Tibial nerve (tissue), 4 donors: ENCODE results near the gene CCDC27. TPM values are rescaled to one million over a fixed set of nuclear protein-coding genes. Genes with fewer than 3 reads are reported as not detected.

Source experiments
- DNase-seq, 2 donors: peaks; one replicate each; pipeline ENCODE4 v3.0.0-alpha.2; 2019; ENCODE audit warnings: low spot score in 2 of 2
- H3K27ac ChIP-seq, 4 donors: fragments of 200-600 bp; sonication (generic) in 3 of 4; one replicate each; pipeline ENCODE4 v1.5.1; 2017 to 2019; ENCODE audit warnings: mild to moderate bottlenecking in 1 of 4
- H3K27me3 ChIP-seq, 2 donors: fragments of 200-600 bp; sonication (generic) in 1 of 2; one replicate each; pipeline versions ENCODE4 v1.5.1 to v1.6.0; 2017 to 2019
- H3K36me3 ChIP-seq, 3 donors: fragments of 200-600 bp; sonication (generic); one replicate each; pipeline ENCODE4 v1.5.1; 2018 to 2019
- H3K4me1 ChIP-seq, 4 donors: fragments of 200-600 bp; sonication (generic) in 3 of 4; one replicate each; pipeline ENCODE4 v1.5.1; 2017 to 2019
- H3K4me3 ChIP-seq, 4 donors: fragments of 200-600 bp; sonication (generic) in 3 of 4; one replicate each; pipeline ENCODE4 v1.5.1; 2017 to 2019; ENCODE audit warnings: mild to moderate bottlenecking in 1 of 4, moderate library complexity in 1 of 4
- H3K9me3 ChIP-seq, 4 donors: fragments of 200-600 bp; sonication (generic) in 3 of 4; one replicate each; pipeline ENCODE4 v1.5.1; 2017 to 2019
- EP300 ChIP-seq, 2 donors: sonication (generic); formaldehyde crosslinking; IDR thresholded peaks; one replicate each; pipeline ENCODE4 v1.6.1; 2017; ENCODE audit warnings: antibody characterized with exemption in 2 of 2, mild to moderate bottlenecking in 1 of 2
- POLR2A ChIP-seq, 2 donors: fragments of 450-650 bp; IDR thresholded peaks; one replicate each; pipeline ENCODE4 v1.6.1; 2017; ENCODE audit warnings: antibody characterized with exemption in 2 of 2, mild to moderate bottlenecking in 2 of 2, moderate library complexity in 2 of 2
- WGBS, 2 donors: methylation state at CpG; one replicate each; pipeline ENCODE4 v1.1.5; 2018; 5-methylcytosine and 5-hydroxymethylcytosine counted together
- total RNA-seq, 4 donors: library from RNA; depleted of rRNA; stranded (reverse); fragments of >200 nt; gene quantifications; one replicate each; pipeline ENCODE4 v1.1.0, GENCODE V29; 2016
- TF ChIP-seq, protein P1 (sequence below), 5 experiments: fragments of 200-600 bp in 3 of 5; fragments of 450-650 bp in 2 of 5; sonication (generic) in 3 of 5; IDR thresholded peaks; one replicate each; pipeline ENCODE4 v1.5.1; 2016 to 2019; ENCODE audit warnings: antibody characterized with exemption in 5 of 5, mild to moderate bottlenecking in 3 of 5, moderate library complexity in 2 of 5

Gene CCDC27
- total RNA-seq, 4 donors from 2014 or later, result not detected

DNA sequence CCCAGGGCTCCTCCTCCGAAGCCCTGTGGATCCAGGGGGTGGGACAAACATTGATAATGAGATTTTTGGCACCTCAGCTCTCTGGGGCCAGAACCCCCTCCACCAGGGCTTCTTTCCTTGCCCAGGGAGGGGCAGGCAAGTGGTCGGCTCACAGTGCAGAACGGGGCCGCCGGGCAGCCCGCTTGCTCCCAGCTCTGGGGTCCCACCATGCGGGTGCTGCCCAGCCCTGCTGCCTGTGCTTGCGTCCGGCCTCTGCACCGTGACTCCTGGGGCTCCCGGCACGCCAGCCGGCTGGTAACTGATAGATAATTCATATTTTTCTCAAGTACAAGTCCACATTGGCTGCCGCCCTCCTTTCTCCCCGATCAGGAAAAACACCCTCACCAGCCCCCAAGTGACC lies 42.0 kb upstream of the CCDC27 start:
- H3K27me3 ChIP-seq, result peaks cover 0 to 52% of the 10 kb centered on the region in 2 donors
- WGBS, 2 donors, result 86 to 88% methylated on average over 14 to 15 of the region's 15 CpGs

DNA sequence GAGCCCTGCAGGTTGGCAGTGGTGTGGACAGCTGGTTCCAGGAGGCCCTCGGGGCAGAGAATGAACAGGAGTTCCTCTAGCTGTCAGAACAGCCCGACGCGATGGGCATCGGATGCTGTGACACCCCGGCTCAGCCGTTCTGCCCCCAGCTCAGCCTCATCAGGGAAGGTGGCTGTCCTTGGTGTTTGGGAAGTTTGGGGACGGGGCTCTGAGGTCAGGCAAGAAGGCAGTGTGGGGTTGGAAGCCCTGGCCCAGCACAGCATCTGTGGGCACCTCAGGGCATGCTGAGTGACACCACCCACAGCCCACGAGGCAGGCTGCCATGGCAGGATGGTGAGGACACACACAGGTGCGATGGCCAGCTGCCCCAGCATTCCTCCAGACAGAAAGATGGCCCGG lies 40.9 kb upstream of the CCDC27 start:
- Histone ChIP-seq H3K36me3 (no peaks in the 10 kb centered on the region), H3K27ac (no peak overlapping the region), H3K4me3 (no peak overlapping the region), H3K27me3 (peaks cover 0 to 53% of the 10 kb centered on the region in 2 donors), H3K9me3 (no peaks in the 10 kb centered on the region), H3K4me1 (peaks cover 0 to 14% (median 0%) of the 10 kb centered on the region in 4 donors)
- WGBS, 2 donors, result 77 to 83% methylated on average over 2 to 11 of the region's 11 CpGs
- TF ChIP-seq POLR2A (IDR thresholded peaks at IDR 0.05) (no peak), EP300 (IDR thresholded peaks at IDR 0.05) (no peak)
- TF ChIP-seq, protein P1, sequence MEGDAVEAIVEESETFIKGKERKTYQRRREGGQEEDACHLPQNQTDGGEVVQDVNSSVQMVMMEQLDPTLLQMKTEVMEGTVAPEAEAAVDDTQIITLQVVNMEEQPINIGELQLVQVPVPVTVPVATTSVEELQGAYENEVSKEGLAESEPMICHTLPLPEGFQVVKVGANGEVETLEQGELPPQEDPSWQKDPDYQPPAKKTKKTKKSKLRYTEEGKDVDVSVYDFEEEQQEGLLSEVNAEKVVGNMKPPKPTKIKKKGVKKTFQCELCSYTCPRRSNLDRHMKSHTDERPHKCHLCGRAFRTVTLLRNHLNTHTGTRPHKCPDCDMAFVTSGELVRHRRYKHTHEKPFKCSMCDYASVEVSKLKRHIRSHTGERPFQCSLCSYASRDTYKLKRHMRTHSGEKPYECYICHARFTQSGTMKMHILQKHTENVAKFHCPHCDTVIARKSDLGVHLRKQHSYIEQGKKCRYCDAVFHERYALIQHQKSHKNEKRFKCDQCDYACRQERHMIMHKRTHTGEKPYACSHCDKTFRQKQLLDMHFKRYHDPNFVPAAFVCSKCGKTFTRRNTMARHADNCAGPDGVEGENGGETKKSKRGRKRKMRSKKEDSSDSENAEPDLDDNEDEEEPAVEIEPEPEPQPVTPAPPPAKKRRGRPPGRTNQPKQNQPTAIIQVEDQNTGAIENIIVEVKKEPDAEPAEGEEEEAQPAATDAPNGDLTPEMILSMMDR (IDR thresholded peaks at IDR 0.05), result no peak
- DNase-seq, result no peak

More for the DNA sequence above, 42.0 kb upstream of the CCDC27 start:
- no peaks in the 10 kb centered on the region for H3K9me3 ChIP-seq
- H3K27ac ChIP-seq, result no peak overlapping the region
- no peaks in the 10 kb centered on the region for H3K36me3 ChIP-seq
- DNase-seq, result no peak
- no peak overlapping the region for H3K4me3 ChIP-seq
- TF ChIP-seq POLR2A (IDR thresholded peaks at IDR 0.05) (no peak), EP300 (IDR thresholded peaks at IDR 0.05) (no peak)
- TF ChIP-seq, protein P1 (IDR thresholded peaks at IDR 0.05), result no peak
- H3K4me1 ChIP-seq, result peaks cover 0 to 14% (median 0%) of the 10 kb centered on the region in 4 donors

DNA sequence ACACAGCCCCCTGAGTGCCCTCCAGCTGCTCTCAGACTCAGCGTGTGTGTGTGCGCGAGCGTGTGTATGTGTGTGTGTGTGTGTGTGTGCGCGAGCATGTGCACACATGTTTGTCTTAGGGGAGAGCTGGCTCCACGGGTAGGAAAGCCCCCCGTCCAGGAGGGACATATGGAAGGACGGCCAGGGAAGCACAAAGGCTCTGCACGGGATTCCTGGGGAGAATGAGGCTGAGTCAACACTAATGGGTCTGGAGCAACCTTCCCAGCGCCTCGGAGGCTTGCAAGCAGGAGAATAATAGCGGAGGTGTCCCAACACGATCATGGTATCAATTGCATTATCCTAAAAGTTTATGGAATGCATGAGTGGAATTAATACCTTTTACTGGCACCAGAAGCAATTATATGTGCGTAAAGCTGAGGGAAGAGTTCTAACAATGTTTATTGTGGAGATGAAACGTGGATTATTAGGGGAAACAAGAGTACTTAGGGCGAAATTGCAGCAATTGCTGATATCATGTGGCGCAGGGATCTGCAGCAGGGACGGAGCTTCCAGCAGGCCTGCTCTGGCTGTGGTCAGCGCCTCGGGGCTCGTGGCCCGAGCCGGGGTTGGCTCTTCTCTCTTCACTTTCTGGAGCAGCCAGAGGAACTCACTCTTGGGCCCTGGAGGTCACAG lies 40.3 kb upstream of the CCDC27 start:
- H3K27me3 ChIP-seq, result peaks cover 0 to 54% of the 10 kb centered on the region in 2 donors
- TF ChIP-seq POLR2A (IDR thresholded peaks at IDR 0.05), result no peak
- TF ChIP-seq, protein P1 (IDR thresholded peaks at IDR 0.05), result no peak
- TF ChIP-seq EP300 (IDR thresholded peaks at IDR 0.05), result no peak
- WGBS, 2 donors, result 55 to 76% methylated on average over 24 of the region's 24 CpGs

DNA sequence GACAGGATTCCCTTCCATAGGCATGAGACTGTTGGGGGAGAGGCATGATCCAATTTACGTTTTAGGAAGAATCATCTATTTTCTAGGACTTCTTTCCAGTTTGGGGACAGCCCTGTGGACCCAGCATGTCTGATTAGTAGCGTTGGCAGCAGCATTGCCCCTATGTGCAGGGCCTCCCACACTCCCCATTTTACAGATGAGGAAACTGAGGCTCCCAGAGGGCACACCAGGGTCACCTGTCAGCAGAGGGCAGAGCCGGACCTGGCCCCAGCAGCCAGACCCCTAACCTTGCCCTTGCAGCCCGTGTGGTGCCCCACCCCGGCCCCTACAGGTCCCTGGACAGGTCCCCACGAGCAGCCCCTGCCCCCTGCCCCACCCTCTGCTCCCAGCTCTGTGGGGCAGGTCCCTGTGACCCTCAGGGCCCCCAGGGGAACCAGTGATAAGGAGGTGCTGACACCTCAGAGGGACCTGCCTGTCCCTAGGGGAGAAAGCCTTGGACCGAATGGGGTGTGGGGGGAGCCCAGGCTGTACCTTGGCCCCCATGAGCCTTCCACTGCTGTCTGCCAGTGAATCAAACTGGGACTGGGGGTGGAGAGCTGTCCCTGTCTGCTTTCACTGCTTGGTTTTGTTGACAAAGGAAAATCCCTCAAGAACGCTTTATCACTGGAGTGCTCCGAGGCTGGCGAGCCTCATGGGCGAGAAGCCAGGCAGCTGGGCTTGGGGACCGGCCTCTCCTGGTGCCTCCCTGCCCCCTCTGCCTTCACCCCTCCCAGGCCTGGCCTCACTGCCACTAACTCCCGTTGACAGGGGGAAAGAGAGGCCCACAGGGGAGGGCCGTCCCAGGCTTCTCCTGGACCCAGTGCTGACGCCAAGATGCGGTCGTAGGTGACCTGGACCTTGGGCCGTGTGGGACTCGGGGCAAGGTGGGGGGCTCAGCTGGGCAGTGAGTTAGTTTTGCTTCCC lies 39.4 kb upstream of the CCDC27 start:
- no peaks in the 10 kb centered on the region for H3K9me3 ChIP-seq
- no peak overlapping the region for H3K27ac ChIP-seq
- WGBS, 2 donors, result 55 to 69% methylated on average over 13 to 19 of the region's 19 CpGs
- H3K4me3 ChIP-seq, result no peak overlapping the region
- TF ChIP-seq, protein P1 (IDR thresholded peaks at IDR 0.05), result no peak
- TF ChIP-seq EP300 (IDR thresholded peaks at IDR 0.05), result no peak
- no peak for TF ChIP-seq POLR2A (IDR thresholded peaks at IDR 0.05)
- peaks cover 0 to 16% (median 0%) of the 10 kb centered on the region in 4 donors for H3K4me1 ChIP-seq
- no peak for DNase-seq
- peaks cover 0 to 54% of the 10 kb centered on the region in 2 donors for H3K27me3 ChIP-seq
- H3K36me3 ChIP-seq, result no peaks in the 10 kb centered on the region

More for the DNA sequence above, 40.3 kb upstream of the CCDC27 start:
- Histone ChIP-seq H3K4me1 (peaks cover 0 to 14% (median 0%) of the 10 kb centered on the region in 4 donors), H3K36me3 (no peaks in the 10 kb centered on the region), H3K27ac (no peak overlapping the region), H3K9me3 (no peaks in the 10 kb centered on the region), H3K4me3 (no peak overlapping the region)
- DNase-seq, result no peak
